Stomach (tissue), 4 donors: ENCODE results near the gene ARID3A.
"Not testable (repeated sequence)": the region's sequence is repeated elsewhere in the genome, so short reads cannot be mapped to it uniquely, and the experiment has no call there.

Experiments used
- CTCF ChIP-seq, 7 experiments: fragments of 450-650 bp in 4 of 7; fragments of 200-600 bp in 3 of 7; sonication (generic) in 3 of 7; IDR thresholded peaks; one replicate each; pipeline ENCODE4 v1.5.1; 2016 to 2019; ENCODE audit warnings: antibody characterized with exemption in 7 of 7, control low read depth in 2 of 7, mild to moderate bottlenecking in 1 of 7
- EP300 ChIP-seq: sonication (generic); formaldehyde crosslinking; IDR thresholded peaks from one replicate; pipeline ENCODE4 v1.6.1; 2017; ENCODE audit warnings: antibody characterized with exemption
- POLR2A ChIP-seq, 4 donors: fragments of 450-650 bp; IDR thresholded peaks; one replicate each; pipeline ENCODE4 v1.6.1; 2016; ENCODE audit warnings: antibody characterized with exemption in 4 of 4, control low read depth in 2 of 4, mild to moderate bottlenecking in 1 of 4, moderate library complexity in 1 of 4
- POLR2AphosphoS5 ChIP-seq, 3 donors: sonication (generic); formaldehyde crosslinking; IDR thresholded peaks; one replicate each; pipeline ENCODE4 v1.6.1; 2016; ENCODE audit warnings: antibody characterized with exemption in 3 of 3

GRCh38 chr19:877992-878660 is 47.7 kb upstream of the ARID3A start:
- not testable (repeated sequence) for TF ChIP-seq POLR2AphosphoS5 (IDR thresholded peaks at IDR 0.05); CTCF (IDR thresholded peaks at IDR 0.05); POLR2A (IDR thresholded peaks at IDR 0.05); EP300
